Large intestine (tissue), 12 donors: ENCODE measurements around the gene SUDS3. TPM values are rescaled to one million over a fixed set of nuclear protein-coding genes. Genes with fewer than 3 reads are reported as not detected.
A peak's percentile ranks its signal among the peaks of the same experiment; 100 is the strongest.

Experiments used
- DNase-seq, 2 donors: peaks; one replicate each; pipeline versions ENCODE4 v3.0.0 to v3.0.0-alpha.2; 2013
- H3K27ac ChIP-seq: one replicate; pipeline ENCODE4 v1.5.1; 2013; ENCODE audit warnings: low read length
- H3K27me3 ChIP-seq: 2 replicates; pipeline ENCODE4 v1.6.1; 2013; ENCODE audit warnings: low read length; ENCODE audit not compliant: control insufficient read depth, insufficient read depth
- H3K36me3 ChIP-seq: 2 replicates; pipeline ENCODE4 v1.6.1; 2013; ENCODE audit warnings: low read length; ENCODE audit not compliant: control insufficient read depth, insufficient read depth
- H3K4me1 ChIP-seq: one replicate; pipeline ENCODE4 v1.6.1; 2013; ENCODE audit warnings: low read length; ENCODE audit not compliant: control insufficient read depth, insufficient read depth
- H3K4me3 ChIP-seq: one replicate; pipeline ENCODE4 v1.5.1; 2013; ENCODE audit warnings: low read length
- H3K9me3 ChIP-seq: one replicate; pipeline ENCODE4 v1.6.1; 2013; ENCODE audit warnings: mild to moderate bottlenecking, low read depth, low read length, moderate library complexity; ENCODE audit not compliant: control insufficient read depth
- WGBS: methylation state at CpG from one replicate; pipeline ENCODE4 v1.1.5; 2013; ENCODE audit warnings: low lambda C conversion rate; ENCODE audit not compliant: insufficient coverage; 5-methylcytosine and 5-hydroxymethylcytosine counted together
- long read RNA-seq, 11 donors: transcript quantifications; one replicate each; lab custom pipeline, GENCODE V29; 2026
- polyA plus RNA-seq: library from polyadenylated mRNA; unstranded; fragments of 120-200 nt; gene quantifications from one replicate; pipeline ENCODE4 v1.2.1, GENCODE V29; 2013

SUDS3 gene, protein sequence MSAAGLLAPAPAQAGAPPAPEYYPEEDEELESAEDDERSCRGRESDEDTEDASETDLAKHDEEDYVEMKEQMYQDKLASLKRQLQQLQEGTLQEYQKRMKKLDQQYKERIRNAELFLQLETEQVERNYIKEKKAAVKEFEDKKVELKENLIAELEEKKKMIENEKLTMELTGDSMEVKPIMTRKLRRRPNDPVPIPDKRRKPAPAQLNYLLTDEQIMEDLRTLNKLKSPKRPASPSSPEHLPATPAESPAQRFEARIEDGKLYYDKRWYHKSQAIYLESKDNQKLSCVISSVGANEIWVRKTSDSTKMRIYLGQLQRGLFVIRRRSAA
- polyA plus RNA-seq: 31.8 TPM
- long read RNA-seq, donor 1, partial matches to known transcripts: 0 of 1 reads
- long read RNA-seq, donor 1, other reads (novel, unspliced or antisense): 0 of 1 reads
- long read RNA-seq, donor 2, full-length matches to known transcripts: 5 of 16 reads
- long read RNA-seq, donor 2, partial matches to known transcripts: 6 of 16 reads
- long read RNA-seq, donor 2, other reads (novel, unspliced or antisense): 5 of 16 reads
- long read RNA-seq, donor 3: 0 reads
- long read RNA-seq, donor 4, full-length matches to known transcripts: 1 of 1 reads
- long read RNA-seq, donor 4, partial matches to known transcripts: 0 of 1 reads
- long read RNA-seq, donor 4, other reads (novel, unspliced or antisense): 0 of 1 reads
- long read RNA-seq, donor 5, full-length matches to known transcripts: 2 of 2 reads
- long read RNA-seq, donor 5, partial matches to known transcripts: 0 of 2 reads
- long read RNA-seq, donor 5, other reads (novel, unspliced or antisense): 0 of 2 reads
- long read RNA-seq, donor 6, partial matches to known transcripts: 7 of 7 reads
- long read RNA-seq, donor 6, other reads (novel, unspliced or antisense): 0 of 7 reads
- long read RNA-seq, donor 7: 0 reads
- long read RNA-seq, donor 8, full-length matches to known transcripts: 2 of 22 reads
- long read RNA-seq, donor 8, partial matches to known transcripts: 20 of 22 reads
- long read RNA-seq, donor 8, other reads (novel, unspliced or antisense): 0 of 22 reads
- long read RNA-seq, donor 9, full-length matches to known transcripts: 2 of 2 reads
- long read RNA-seq, donor 9, partial matches to known transcripts: 0 of 2 reads
- long read RNA-seq, donor 9, other reads (novel, unspliced or antisense): 0 of 2 reads
- long read RNA-seq, donor 10, full-length matches to known transcripts: 3 of 8 reads
- long read RNA-seq, donor 10, partial matches to known transcripts: 5 of 8 reads
- long read RNA-seq, donor 10, other reads (novel, unspliced or antisense): 0 of 8 reads
- long read RNA-seq, donor 11, full-length matches to known transcripts: 2 of 8 reads
- long read RNA-seq, donor 11, partial matches to known transcripts: 6 of 8 reads
- long read RNA-seq, donor 11, other reads (novel, unspliced or antisense): 0 of 8 reads

DNA sequence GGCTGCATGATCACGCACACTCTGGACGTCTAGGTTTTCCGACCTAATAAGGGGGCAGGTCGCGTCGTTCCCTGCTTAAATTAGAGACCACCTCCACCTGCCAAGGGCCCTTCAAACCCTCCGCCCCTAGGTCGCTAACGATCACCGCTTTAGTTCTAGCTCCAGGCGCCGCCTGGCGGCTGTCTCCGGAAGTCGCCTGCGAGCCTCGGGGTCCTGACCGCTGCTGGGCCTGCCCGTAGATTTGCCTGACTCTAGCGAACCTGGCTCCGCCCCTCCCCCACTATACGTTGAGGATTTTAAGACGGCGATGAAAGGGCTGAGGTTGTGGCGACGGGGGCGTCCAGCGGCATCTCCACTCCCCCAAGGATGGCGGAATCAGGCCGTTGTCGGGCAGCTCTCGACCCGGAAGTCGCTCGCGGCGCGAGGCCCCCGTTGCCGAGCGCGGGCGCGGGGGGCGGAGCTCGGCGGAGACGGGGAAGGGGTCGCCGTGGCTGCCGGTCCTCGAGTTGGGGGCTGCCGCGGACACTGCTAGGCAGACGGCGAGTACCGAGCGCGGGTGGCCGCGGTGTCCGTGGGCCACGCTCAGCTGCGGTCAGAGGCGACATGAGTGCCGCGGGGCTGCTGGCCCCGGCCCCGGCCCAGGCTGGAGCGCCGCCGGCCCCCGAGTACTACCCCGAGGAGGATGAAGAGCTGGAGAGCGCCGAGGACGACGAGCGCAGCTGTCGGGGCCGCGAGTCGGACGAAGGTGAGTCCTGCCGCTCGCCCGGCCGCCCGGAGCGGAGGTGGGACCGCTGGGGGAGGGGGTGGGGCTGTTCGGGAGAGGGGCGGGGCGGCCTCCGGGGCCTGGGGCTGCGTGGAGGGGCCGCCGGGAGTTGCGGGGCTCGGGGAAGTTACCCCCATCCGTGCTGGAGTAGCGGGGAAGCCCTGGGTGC, at the start of gene SUDS3:
SUDS3 (plus strand) TSS at position 467 of the 932 bp plus-strand sequence; CDS start at position 604, 137 bp downstream.
- H3K9me3 ChIP-seq: peaks cover 3% of the 10 kb centered on the region
- no CpG with 5 or more reads among the region's 102 CpGs for WGBS
- H3K27me3 ChIP-seq: no peaks in the 10 kb centered on the region
- peaks cover 17% of the 10 kb centered on the region for H3K36me3 ChIP-seq
- H3K4me3 ChIP-seq: peak within 1 kb of the TSS; percentile 75
- peak; percentile 78 to 81 for DNase-seq
- H3K4me1 ChIP-seq: peaks cover 11% of the 10 kb centered on the region
- H3K27ac ChIP-seq: peak within 1 kb of the TSS; percentile 61

DNA sequence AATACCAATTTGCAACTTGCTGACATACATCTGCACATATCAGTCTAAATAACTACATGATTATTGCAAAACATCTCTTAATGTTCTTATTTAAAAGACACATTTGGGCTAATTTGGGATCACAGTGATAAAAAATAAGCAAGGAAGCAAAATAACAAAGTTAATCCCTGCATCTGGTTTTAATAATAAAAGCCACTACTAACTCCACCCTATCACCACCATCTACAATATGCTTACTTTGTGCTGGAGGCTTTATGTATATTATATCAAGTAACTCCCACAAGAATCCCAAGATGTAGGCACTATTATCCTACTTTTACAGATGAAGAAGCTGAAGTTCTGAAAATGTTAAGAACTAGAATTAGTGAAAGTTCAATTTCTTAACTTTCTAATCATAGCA, 49.4 kb upstream of the SUDS3 start:
- Histone ChIP-seq H3K36me3 (no peaks in the 10 kb centered on the region), H3K9me3 (no peaks in the 10 kb centered on the region), H3K27me3 (no peaks in the 10 kb centered on the region), H3K4me3 (no peak overlapping the region), H3K4me1 (no peaks in the 10 kb centered on the region), H3K27ac (no peak overlapping the region)
- no peak for DNase-seq

DNA sequence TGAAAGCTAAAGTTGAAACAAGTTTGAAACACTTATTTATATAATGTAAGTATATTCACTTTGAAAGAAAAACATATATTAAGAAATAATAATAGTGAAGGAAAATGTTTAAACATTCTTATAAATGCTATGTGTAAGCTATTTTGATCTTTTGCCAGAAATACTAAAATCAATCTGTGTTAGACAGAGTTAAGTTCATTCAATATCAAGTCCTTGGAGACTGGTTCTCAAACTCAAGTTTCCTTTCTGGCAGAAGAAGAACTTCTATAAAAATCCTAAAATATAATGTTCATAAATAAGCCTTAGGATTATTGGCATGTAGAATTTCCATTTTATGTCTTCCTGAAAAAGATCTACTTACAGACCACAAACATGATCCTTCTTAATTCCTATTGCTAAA, 49.0 kb upstream of the SUDS3 start:
- Histone ChIP-seq H3K27me3 (no peaks in the 10 kb centered on the region), H3K4me3 (no peak overlapping the region), H3K27ac (no peak overlapping the region), H3K9me3 (no peaks in the 10 kb centered on the region), H3K36me3 (no peaks in the 10 kb centered on the region), H3K4me1 (no peaks in the 10 kb centered on the region)
- no peak for DNase-seq

DNA sequence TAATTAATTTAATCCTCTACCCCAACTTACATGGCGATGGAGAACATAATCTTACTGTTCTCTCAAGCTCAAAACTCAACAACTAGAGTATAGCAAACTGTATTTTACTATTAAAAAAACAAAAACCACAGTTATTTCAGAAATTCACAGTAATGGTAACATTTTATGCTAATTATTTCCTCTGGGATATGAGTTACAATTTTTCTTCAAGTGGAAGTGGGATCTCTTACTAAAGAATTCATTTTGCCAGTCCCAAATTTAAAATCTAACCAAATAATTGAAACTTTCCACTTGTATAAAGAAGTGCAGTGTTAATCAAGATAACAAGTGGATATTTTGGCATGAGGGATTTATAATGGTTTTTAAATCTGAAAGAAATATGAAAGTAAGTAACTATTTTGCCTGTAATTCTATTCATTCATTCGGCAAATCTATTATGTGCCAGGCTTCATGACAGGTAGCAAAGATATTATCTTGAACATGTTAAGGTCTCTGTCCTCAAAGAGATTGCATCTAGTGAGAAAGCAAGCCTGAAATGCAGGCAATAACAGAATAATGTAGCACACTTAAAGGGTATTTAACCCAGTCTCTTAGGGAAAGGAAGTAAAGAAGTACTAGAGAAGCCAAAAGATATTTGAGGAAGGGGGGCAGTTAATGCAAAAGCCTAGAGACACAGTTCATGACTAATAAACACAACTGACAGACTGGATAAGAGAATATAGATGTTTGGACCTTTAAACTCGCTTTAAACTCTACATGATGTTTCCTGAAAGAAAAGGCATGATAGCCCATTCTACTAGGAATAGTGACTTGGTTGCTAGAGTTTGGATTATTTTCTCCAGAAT, 47.6 kb upstream of the SUDS3 start:
- Histone ChIP-seq H3K9me3 (no peaks in the 10 kb centered on the region), H3K36me3 (no peaks in the 10 kb centered on the region), H3K4me3 (no peak overlapping the region), H3K27ac (no peak overlapping the region), H3K4me1 (no peaks in the 10 kb centered on the region), H3K27me3 (no peaks in the 10 kb centered on the region)
- DNase-seq: no peak
- 89% methylated on average over 3 of the region's 3 CpGs for WGBS

- Histone ChIP-seq H3K36me3 (no peaks in the 10 kb centered on the region), H3K27me3 (no peaks in the 10 kb centered on the region), H3K4me3 (no peak overlapping the region), H3K9me3 (no peaks in the 10 kb centered on the region), H3K27ac (peak overlapping the region; percentile 42), H3K4me1 (no peaks in the 10 kb centered on the region)
- DNase-seq: peak; percentile 59 to 76
- WGBS: 23% methylated on average over 3 of the region's 3 CpGs
Observed at GRCh38 chr12:118330421-118331018, 45.8 kb upstream of the SUDS3 start.

GRCh38 chr12:118332511-118332910, 43.8 kb upstream of the SUDS3 start:
- Histone ChIP-seq H3K27me3 (no peaks in the 10 kb centered on the region), H3K4me3 (no peak overlapping the region), H3K9me3 (no peaks in the 10 kb centered on the region), H3K27ac (no peak overlapping the region), H3K4me1 (no peaks in the 10 kb centered on the region), H3K36me3 (no peaks in the 10 kb centered on the region)
- peak in 1 of 2 donors; percentile 29 for DNase-seq
- 50% methylated on average over 1 of the region's 4 CpGs for WGBS

GRCh38 chr12:118334241-118334640, 42.1 kb upstream of the SUDS3 start:
- H3K4me3 ChIP-seq: no peak overlapping the region
- DNase-seq: no peak
- H3K36me3 ChIP-seq: no peaks in the 10 kb centered on the region
- no peak overlapping the region for H3K27ac ChIP-seq
- no CpG with 5 or more reads among the region's 3 CpGs for WGBS
- no peaks in the 10 kb centered on the region for H3K9me3 ChIP-seq
- H3K4me1 ChIP-seq: no peaks in the 10 kb centered on the region
- no peaks in the 10 kb centered on the region for H3K27me3 ChIP-seq

GRCh38 chr12:118334939-118335567, 41.3 kb upstream of the SUDS3 start:
- no CpG with 5 or more reads among the region's 4 CpGs for WGBS
- H3K36me3 ChIP-seq: no peaks in the 10 kb centered on the region
- no peaks in the 10 kb centered on the region for H3K4me1 ChIP-seq
- H3K4me3 ChIP-seq: no peak overlapping the region
- H3K9me3 ChIP-seq: no peaks in the 10 kb centered on the region
- DNase-seq: no peak
- H3K27ac ChIP-seq: no peak overlapping the region
- no peaks in the 10 kb centered on the region for H3K27me3 ChIP-seq
